ENCODE measurements around the gene CNNM1.

CNNM1 gene

DNA sequence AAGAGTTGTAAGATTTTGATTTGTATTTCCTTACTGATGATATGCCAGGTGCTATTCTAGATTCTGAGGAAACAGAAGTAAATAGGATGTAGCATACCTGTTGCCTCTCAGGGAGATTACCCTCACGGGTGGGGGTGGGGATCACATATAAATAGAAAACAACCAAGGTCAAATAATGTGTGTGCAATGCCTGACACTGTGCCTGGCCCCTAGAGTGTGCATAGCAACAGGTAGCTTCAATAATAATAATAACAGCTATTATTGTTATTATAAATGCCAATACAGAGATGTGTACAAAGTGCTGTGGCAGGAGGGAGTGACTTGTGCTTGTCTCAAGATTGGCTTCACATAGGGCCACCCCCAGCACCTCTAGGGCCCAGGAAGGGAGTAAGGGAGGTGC lies 24.0 kb downstream of the CNNM1 start:
- Histone ChIP-seq H3K9me3 (ENCODE audit: severe bottlenecking) (no peaks in the 10 kb centered on the region), H3K27me3 (ENCODE audit: insufficient read depth, poor library complexity, severe bottlenecking) (no peaks in the 10 kb centered on the region), H3K4me3 (ENCODE audit: severe bottlenecking) (no peak overlapping the region), H3K27ac (ENCODE audit: poor library complexity, severe bottlenecking) (no peak overlapping the region), H3K36me3 (ENCODE audit: low read depth) (no peaks in the 10 kb centered on the region), H3K4me1 (ENCODE audit: insufficient read depth, poor library complexity, severe bottlenecking) (no peaks in the 10 kb centered on the region)
- ATAC-seq (ENCODE audit: low read depth), result no peak
- TF ChIP-seq CTCF (IDR thresholded peaks at IDR 0.05; ENCODE audit: poor library complexity, severe bottlenecking), result no peak
- no peak for DNase-seq (ENCODE audit: low spot score)

- no peaks in the 10 kb centered on the region for H3K9me3 ChIP-seq (ENCODE audit: severe bottlenecking)
- H3K4me3 ChIP-seq (ENCODE audit: severe bottlenecking), result no peak overlapping the region
- H3K36me3 ChIP-seq (ENCODE audit: low read depth), result no peaks in the 10 kb centered on the region
- H3K27me3 ChIP-seq (ENCODE audit: insufficient read depth, poor library complexity, severe bottlenecking), result no peaks in the 10 kb centered on the region
- H3K27ac ChIP-seq (ENCODE audit: poor library complexity, severe bottlenecking), result no peak overlapping the region
- ATAC-seq (ENCODE audit: low read depth) (no peak), DNase-seq (ENCODE audit: low spot score) (no peak)
- no peak for TF ChIP-seq CTCF (IDR thresholded peaks at IDR 0.05; ENCODE audit: poor library complexity, severe bottlenecking)
- no peaks in the 10 kb centered on the region for H3K4me1 ChIP-seq (ENCODE audit: insufficient read depth, poor library complexity, severe bottlenecking)
Measured at GRCh38 chr10:99357691-99358090, 28.5 kb downstream of the CNNM1 start.

GRCh38 chr10:99358101-99358500 lies 28.9 kb downstream of the CNNM1 start:
- H3K36me3 ChIP-seq (ENCODE audit: low read depth), result no peaks in the 10 kb centered on the region
- no peak overlapping the region for H3K4me3 ChIP-seq (ENCODE audit: severe bottlenecking)
- no peak overlapping the region for H3K27ac ChIP-seq (ENCODE audit: poor library complexity, severe bottlenecking)
- TF ChIP-seq CTCF (IDR thresholded peaks at IDR 0.05; ENCODE audit: poor library complexity, severe bottlenecking), result no peak
- ATAC-seq (ENCODE audit: low read depth) (no peak), DNase-seq (ENCODE audit: low spot score) (no peak)
- H3K27me3 ChIP-seq (ENCODE audit: insufficient read depth, poor library complexity, severe bottlenecking), result no peaks in the 10 kb centered on the region
- H3K4me1 ChIP-seq (ENCODE audit: insufficient read depth, poor library complexity, severe bottlenecking), result no peaks in the 10 kb centered on the region
- no peaks in the 10 kb centered on the region for H3K9me3 ChIP-seq (ENCODE audit: severe bottlenecking)

- no peaks in the 10 kb centered on the region for H3K9me3 ChIP-seq (ENCODE audit: severe bottlenecking)
- H3K4me1 ChIP-seq (ENCODE audit: insufficient read depth, poor library complexity, severe bottlenecking), result no peaks in the 10 kb centered on the region
- no peak for DNase-seq (ENCODE audit: low spot score)
- H3K27ac ChIP-seq (ENCODE audit: poor library complexity, severe bottlenecking), result no peak overlapping the region
- H3K36me3 ChIP-seq (ENCODE audit: low read depth), result no peaks in the 10 kb centered on the region
- ATAC-seq (ENCODE audit: low read depth), result no peak
- H3K27me3 ChIP-seq (ENCODE audit: insufficient read depth, poor library complexity, severe bottlenecking), result no peaks in the 10 kb centered on the region
- TF ChIP-seq CTCF (IDR thresholded peaks at IDR 0.05; ENCODE audit: poor library complexity, severe bottlenecking), result no peak
- no peak overlapping the region for H3K4me3 ChIP-seq (ENCODE audit: severe bottlenecking)
Measured at GRCh38 chr10:99360934-99361333, 31.8 kb downstream of the CNNM1 start.

DNA sequence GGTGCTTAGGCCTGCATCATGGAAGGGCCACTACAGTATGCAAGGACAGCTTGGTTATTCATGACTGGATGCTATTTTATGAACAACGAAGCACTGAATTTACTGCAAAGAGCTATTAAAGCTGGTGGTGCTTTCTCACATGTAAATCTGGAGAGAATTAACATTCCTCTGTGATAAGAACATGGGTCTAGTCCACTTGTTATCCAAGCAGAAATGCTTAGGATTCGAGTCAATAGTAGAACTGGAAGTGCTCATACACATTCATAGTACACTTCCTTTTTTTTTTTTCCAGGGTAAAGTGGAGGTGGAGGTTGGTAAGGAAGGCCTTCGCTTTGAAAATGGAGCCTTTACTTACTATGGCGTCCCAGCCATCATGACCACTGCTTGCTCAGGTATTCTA lies 35.0 kb downstream of the CNNM1 start:
- Histone ChIP-seq H3K36me3 (ENCODE audit: low read depth) (no peaks in the 10 kb centered on the region), H3K27me3 (ENCODE audit: insufficient read depth, poor library complexity, severe bottlenecking) (no peaks in the 10 kb centered on the region), H3K9me3 (ENCODE audit: severe bottlenecking) (no peaks in the 10 kb centered on the region), H3K4me1 (ENCODE audit: insufficient read depth, poor library complexity, severe bottlenecking) (no peaks in the 10 kb centered on the region), H3K4me3 (ENCODE audit: severe bottlenecking) (no peak overlapping the region), H3K27ac (ENCODE audit: poor library complexity, severe bottlenecking) (no peak overlapping the region)
- no peak for TF ChIP-seq CTCF (IDR thresholded peaks at IDR 0.05; ENCODE audit: poor library complexity, severe bottlenecking)
- no peak for DNase-seq (ENCODE audit: low spot score)
- ATAC-seq (ENCODE audit: low read depth), result no peak
